Bronchial epithelial cell (primary cell): ENCODE measurements around the gene SLC5A6. TPM values are rescaled to one million over a fixed set of nuclear protein-coding genes. Genes with fewer than 3 reads are reported as not detected.
"Not testable (repeated sequence)": the region's sequence is repeated elsewhere in the genome, so short reads cannot be mapped to it uniquely, and the experiment has no call there.

Experiments
- DNase-seq: peaks from one replicate; pipeline ENCODE4 v3.0.0-alpha.2; 2010; ENCODE audit warnings: low read depth
- FAIRE-seq: peaks from 2 replicates; lab custom pipeline; 2011; peaks lifted over from hg19 to GRCh38; lab: Jason Lieb, UNC
- H3K27me3 ChIP-seq: 2 replicates; pipeline ENCODE4 v1.5.1; 2011; ENCODE audit warnings: low read length; ENCODE audit not compliant: control insufficient read depth, insufficient read depth
- H3K36me3 ChIP-seq: 2 replicates; pipeline ENCODE4 v1.5.1; 2011; ENCODE audit warnings: low read length; ENCODE audit not compliant: control insufficient read depth, insufficient read depth
- H3K4me3 ChIP-seq: 2 replicates; pipeline ENCODE4 v1.5.1; 2011; ENCODE audit warnings: mild to moderate bottlenecking, low read depth, low read length, control low read depth
- CTCF ChIP-seq: IDR thresholded peaks from 2 replicates; pipeline ENCODE4 v1.5.1; 2011; ENCODE audit warnings: mild to moderate bottlenecking, moderate library complexity, low read length, control low read depth, inconsistent platforms; ENCODE audit not compliant: insufficient read depth, severe bottlenecking
- total RNA-seq: library from RNA; depleted of rRNA; stranded (reverse); fragments of >200 nt; gene quantifications from 2 replicates; pipeline ENCODE4 v1.2.1, GENCODE V29; 2014

Gene SLC5A6
- total RNA-seq, 1 donor from 2014 or later: 21.1 TPM

DNA sequence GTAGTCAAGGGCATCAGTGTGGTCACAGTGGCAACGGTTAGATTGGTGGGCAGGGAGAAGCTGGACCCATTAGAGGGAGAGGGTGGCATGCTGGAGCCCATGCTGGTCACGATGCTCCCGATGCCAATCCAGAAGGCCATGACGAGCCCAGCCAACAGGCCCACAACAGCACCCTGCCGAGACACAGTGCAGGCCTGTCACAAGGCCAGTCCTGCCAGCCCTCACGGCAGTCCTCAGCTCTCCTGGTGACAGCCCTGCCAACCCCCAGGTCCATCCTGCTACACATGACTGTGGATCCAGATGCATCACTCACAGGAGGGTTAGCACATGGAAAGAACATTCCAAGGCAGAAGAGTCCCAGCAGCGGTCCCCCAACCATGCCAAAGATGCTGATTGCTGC is 10.4 kb downstream of the SLC5A6 start:
- peaks cover 16% of the 10 kb centered on the region for H3K36me3 ChIP-seq
- FAIRE-seq: no peak
- no peaks in the 10 kb centered on the region for H3K27me3 ChIP-seq
- no peak for TF ChIP-seq CTCF
- no peak overlapping the region for H3K4me3 ChIP-seq
- DNase-seq: no peak

DNA sequence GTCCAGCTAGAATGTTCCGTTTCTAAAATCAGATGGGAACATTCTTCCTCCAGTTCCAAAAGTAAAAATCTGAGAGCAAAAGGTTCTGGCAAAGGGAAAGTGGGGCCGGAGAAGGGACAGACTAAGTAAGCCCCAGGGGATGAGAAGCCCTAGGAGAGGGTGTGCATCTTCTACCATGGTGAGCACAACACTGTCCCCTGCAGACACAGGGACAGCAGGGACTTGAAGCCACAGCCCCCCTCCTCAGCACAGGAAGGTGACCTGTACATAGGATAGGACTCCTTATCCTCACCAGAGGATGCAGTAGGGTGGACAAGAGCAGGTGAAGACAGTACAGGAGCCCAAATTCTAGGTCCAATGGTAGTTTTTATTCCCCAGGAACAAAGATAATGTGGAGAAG is 12.8 kb downstream of the SLC5A6 start:
- H3K4me3 ChIP-seq: no peak overlapping the region
- H3K36me3 ChIP-seq: peaks cover 12% of the 10 kb centered on the region
- FAIRE-seq (no peak), DNase-seq (no peak)
- TF ChIP-seq CTCF: no peak
- no peaks in the 10 kb centered on the region for H3K27me3 ChIP-seq

- DNase-seq: no peak
- Histone ChIP-seq H3K4me3 (no peak overlapping the region), H3K27me3 (no peaks in the 10 kb centered on the region), H3K36me3 (peaks cover 7% of the 10 kb centered on the region)
- no peak for TF ChIP-seq CTCF
- FAIRE-seq: no peak
These were observed 13.4 kb downstream of the SLC5A6 start for GRCh38 chr2:27198627-27199026.

- not testable (repeated sequence) for FAIRE-seq, H3K27me3 ChIP-seq, DNase-seq, H3K4me3 ChIP-seq, H3K36me3 ChIP-seq
These were observed 14.0 kb downstream of the SLC5A6 start for GRCh38 chr2:27198068-27198467.

DNA sequence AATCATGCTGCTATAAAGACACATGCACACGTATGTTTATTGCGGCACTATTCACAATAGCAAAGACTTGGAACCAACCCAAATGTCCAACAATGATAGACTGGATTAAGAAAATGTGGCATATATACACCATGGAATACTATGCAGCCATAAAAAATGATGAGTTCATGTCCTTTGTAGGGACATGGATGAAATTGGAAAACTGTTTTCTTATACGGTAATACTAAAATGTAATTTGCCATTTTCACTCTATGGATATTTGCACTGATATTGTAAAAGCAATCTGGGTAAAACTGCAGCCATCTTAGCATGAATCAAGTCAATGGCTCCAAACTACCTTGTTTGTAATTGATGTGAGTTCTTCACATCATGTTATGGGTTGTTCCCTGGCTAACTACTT is 16.3 kb downstream of the SLC5A6 start:
- not testable (repeated sequence) for H3K36me3 ChIP-seq, H3K27me3 ChIP-seq, FAIRE-seq, H3K4me3 ChIP-seq, DNase-seq

DNA sequence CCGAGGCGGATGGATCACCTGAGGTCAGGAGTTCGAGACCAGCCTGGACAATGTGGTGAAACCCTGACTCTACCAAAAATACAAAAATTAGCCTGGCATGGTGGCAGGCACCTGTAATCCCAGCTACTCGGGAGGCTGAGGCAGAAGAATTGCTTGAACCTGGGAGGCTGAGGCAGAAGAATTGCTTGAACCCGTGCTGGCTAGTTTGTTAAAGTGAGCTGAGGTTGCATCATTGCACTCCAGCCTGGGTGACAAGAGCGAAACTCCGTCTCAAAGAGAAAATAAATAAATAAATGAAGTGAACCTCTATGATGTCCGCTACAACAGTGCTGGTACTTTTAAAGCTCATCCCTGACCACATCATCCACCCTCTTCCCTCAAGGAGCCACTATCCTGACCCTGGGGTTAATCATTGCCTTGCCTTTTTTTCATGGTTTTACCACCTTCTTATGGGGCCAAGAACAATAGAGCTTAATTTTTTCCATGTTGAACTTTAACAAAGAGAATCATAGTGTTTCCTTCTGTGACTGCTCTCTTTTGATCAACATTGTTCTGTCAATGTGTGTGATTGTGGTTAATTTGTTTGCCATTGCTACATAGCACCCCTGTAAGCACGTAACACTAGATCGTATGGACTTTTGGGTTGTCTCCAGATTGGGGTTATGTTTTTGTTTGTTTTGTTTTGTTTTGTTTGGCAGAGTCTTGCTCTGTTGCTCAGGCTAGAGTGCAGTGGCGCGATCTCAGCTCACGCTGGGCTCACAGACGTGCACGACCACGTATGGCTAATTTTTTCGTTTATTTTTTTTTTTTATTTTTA is 17.3 kb downstream of the SLC5A6 start:
- TF ChIP-seq CTCF: no peak
- FAIRE-seq (no peak), DNase-seq (no peak)
- H3K4me3 ChIP-seq: no peak overlapping the region
- H3K36me3 ChIP-seq: no peaks in the 10 kb centered on the region
- no peaks in the 10 kb centered on the region for H3K27me3 ChIP-seq
